Coronary artery (tissue), 2 donors: ENCODE results near the gene SETBP1.

Experiments
- DNase-seq: peaks from one replicate; pipeline ENCODE4 v3.0.0-alpha.2; 2017; ENCODE audit warnings: low spot score
- H3K27ac ChIP-seq, 2 donors: fragments of 200-600 bp; sonication (generic); one replicate each; pipeline ENCODE4 v1.5.1; 2016 to 2019
- H3K4me3 ChIP-seq: fragments of 200-600 bp; sonication (generic); 2 replicates; pipeline ENCODE4 v1.5.1; 2016; ENCODE audit warnings: mild to moderate bottlenecking, moderate library complexity
- CTCF ChIP-seq: fragments of 200-600 bp; sonication (generic); IDR thresholded peaks from one replicate; pipeline ENCODE4 v1.5.1; 2019; ENCODE audit warnings: antibody characterized with exemption

The SETBP1 gene

GRCh38 chr18:45090526-45091140 lies 409.9 kb downstream of the SETBP1 start:
- no peak overlapping the region for H3K27ac ChIP-seq

GRCh38 chr18:45100321-45101105 lies 419.8 kb downstream of the SETBP1 start:
- no peak for TF ChIP-seq CTCF
- DNase-seq, result no peak
- no peak overlapping the region for H3K4me3 ChIP-seq
- no peak overlapping the region for H3K27ac ChIP-seq

More at GRCh38 chr18:45090526-45091140, 409.9 kb downstream of the SETBP1 start:
- no peak for TF ChIP-seq CTCF
- H3K4me3 ChIP-seq, result no peak overlapping the region
- DNase-seq, result no peak

DNA sequence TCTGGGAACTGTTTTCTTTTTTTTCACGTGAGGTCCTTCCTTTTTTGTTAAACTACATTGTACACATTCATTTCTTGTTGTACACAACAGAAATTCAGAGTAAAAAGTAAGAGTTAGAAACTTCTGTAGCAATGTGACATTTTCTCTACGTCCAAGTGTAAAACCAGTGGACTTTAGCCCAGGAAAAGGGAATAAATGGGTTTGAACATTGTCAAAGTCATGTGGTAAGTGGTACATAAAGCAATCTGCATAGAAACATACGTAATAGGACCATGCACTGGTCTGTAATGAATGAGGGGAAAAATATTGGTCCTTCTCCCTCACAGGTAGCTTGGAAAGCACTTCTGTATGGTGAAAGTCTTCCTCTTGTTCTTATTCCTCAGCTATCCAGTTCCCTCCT lies 421.4 kb downstream of the SETBP1 start:
- DNase-seq, result no peak

GRCh38 chr18:45102863-45103262 lies 422.2 kb downstream of the SETBP1 start:
- H3K27ac ChIP-seq, result no peak overlapping the region
- DNase-seq, result no peak

More for the DNA sequence above, 421.4 kb downstream of the SETBP1 start:
- no peak for TF ChIP-seq CTCF
- H3K4me3 ChIP-seq, result no peak overlapping the region
- H3K27ac ChIP-seq, result no peak overlapping the region

GRCh38 chr18:45103319-45104048 lies 422.8 kb downstream of the SETBP1 start:
- Histone ChIP-seq H3K4me3 (no peak overlapping the region), H3K27ac (no peak overlapping the region)
- TF ChIP-seq CTCF, result no peak
- no peak for DNase-seq

More at GRCh38 chr18:45102863-45103262, 422.2 kb downstream of the SETBP1 start:
- TF ChIP-seq CTCF, result no peak
- H3K4me3 ChIP-seq, result no peak overlapping the region

GRCh38 chr18:45104049-45104395 lies 423.3 kb downstream of the SETBP1 start:
- TF ChIP-seq CTCF, result no peak
- Histone ChIP-seq H3K27ac (no peak overlapping the region), H3K4me3 (no peak overlapping the region)
- DNase-seq, result no peak
